Keratinocyte (primary cell): ENCODE data around the gene B9D2. TPM values are rescaled to one million over a fixed set of nuclear protein-coding genes. Genes with fewer than 3 reads are reported as not detected.

ENCODE experiments used
- DNase-seq: peaks from one replicate; pipeline ENCODE4 v3.0.0-alpha.2; 2011; ENCODE audit warnings: low read depth, missing footprints, low spot score
- FAIRE-seq: peaks from 2 replicates; lab custom pipeline; 2011; peaks lifted over from hg19 to GRCh38; lab: Jason Lieb, UNC
- H2AFZ ChIP-seq: 2 replicates; pipeline ENCODE4 v1.6.0; 2012; ENCODE audit warnings: low read length, control low read depth, inconsistent platforms; ENCODE audit not compliant: control insufficient read depth
- H3K27ac ChIP-seq: 2 replicates; pipeline ENCODE4 v1.5.1; 2011; ENCODE audit warnings: low read length; ENCODE audit not compliant: control insufficient read depth, insufficient read depth
- H3K27me3 ChIP-seq: 3 replicates; pipeline ENCODE4 v1.6.0; 2011; ENCODE audit warnings: low read length; ENCODE audit not compliant: control insufficient read depth, insufficient read depth; ENCODE audit errors: extremely low read depth
- H3K36me3 ChIP-seq, 2 experiments: 2 replicates in 1 of 2; 3 replicates in 1 of 2; pipeline ENCODE4 v1.5.1; 2011; ENCODE audit warnings: low read length in 2 of 2, mild to moderate bottlenecking in 1 of 2; ENCODE audit not compliant: control insufficient read depth in 2 of 2, insufficient read depth in 2 of 2; ENCODE audit errors: extremely low read depth in 1 of 2
- H3K4me1 ChIP-seq: 3 replicates; pipeline ENCODE4 v1.5.1; 2011; ENCODE audit warnings: low read length; ENCODE audit not compliant: control insufficient read depth, insufficient read depth; ENCODE audit errors: extremely low read depth
- H3K4me2 ChIP-seq: 3 replicates; pipeline ENCODE4 v1.6.0; 2011; ENCODE audit warnings: low read depth, low read length; ENCODE audit not compliant: control insufficient read depth, insufficient read depth; ENCODE audit errors: extremely low read depth
- H3K4me3 ChIP-seq, 3 experiments: fragments of 200-600 bp in 1 of 3; sonication (generic) in 1 of 3; 2 replicates in 2 of 3; 3 replicates in 1 of 3; pipeline ENCODE4 v1.5.1; 2011 to 2016; ENCODE audit warnings: low read length in 3 of 3, mild to moderate bottlenecking in 3 of 3, control low read depth in 2 of 3, inconsistent platforms in 1 of 3, low read depth in 1 of 3, mixed read lengths in 1 of 3, mixed run types in 1 of 3, moderate library complexity in 1 of 3; ENCODE audit not compliant: control insufficient read depth in 2 of 3, insufficient read depth in 2 of 3; ENCODE audit errors: extremely low read depth in 1 of 3
- H3K79me2 ChIP-seq: 2 replicates; pipeline ENCODE4 v1.6.0; 2012; ENCODE audit warnings: low read length; ENCODE audit not compliant: control insufficient read depth, insufficient read depth
- H3K9ac ChIP-seq: 3 replicates; pipeline ENCODE4 v1.6.0; 2011; ENCODE audit warnings: low read length; ENCODE audit not compliant: control insufficient read depth, insufficient read depth; ENCODE audit errors: extremely low read depth
- H3K9me1 ChIP-seq: 3 replicates; pipeline ENCODE4 v1.6.0; 2011; ENCODE audit warnings: low read length; ENCODE audit not compliant: control insufficient read depth, insufficient read depth; ENCODE audit errors: extremely low read depth
- H3K9me3 ChIP-seq: 2 replicates; pipeline ENCODE4 v1.5.1; 2012; ENCODE audit warnings: low read depth, low read length; ENCODE audit not compliant: control insufficient read depth
- H4K20me1 ChIP-seq: 3 replicates; pipeline ENCODE4 v1.6.0; 2011; ENCODE audit warnings: low read length; ENCODE audit not compliant: control insufficient read depth, insufficient read depth; ENCODE audit errors: extremely low read depth
- CTCF ChIP-seq, 3 experiments: IDR thresholded peaks in 1 of 3; conservative IDR thresholded peaks in 1 of 3; optimal IDR thresholded peaks in 1 of 3; 2 replicates in 2 of 3; 3 replicates in 1 of 3; pipeline versions ENCODE3 to v1.5.1; 2011; ENCODE audit warnings: low read length in 3 of 3, mild to moderate bottlenecking in 3 of 3, moderate library complexity in 2 of 3, control low read depth in 1 of 3, inconsistent platforms in 1 of 3; ENCODE audit not compliant: insufficient read depth in 2 of 3; ENCODE audit errors: extremely low read depth in 1 of 3
- EZH2 ChIP-seq: IDR thresholded peaks from one replicate; pipeline ENCODE4 v1.6.1; 2012; ENCODE audit warnings: inconsistent platforms, mild to moderate bottlenecking, low read length, moderate library complexity
- dilution Hi-C: fragments of 300-500 bp; cut with MboI; formaldehyde crosslinking; loops from one replicate; pipeline ENCODE4 v1.7.0; 2020; ENCODE audit warnings: low sequenced_read_pairs; ENCODE audit not compliant: extremely low pct_ligation_motif_present
- polyA plus RNA-seq, 5 experiments: library from polyadenylated mRNA; depleted of rRNA in 3 of 5; stranded (reverse) in 3 of 5; stranded (forward) in 1 of 5; unstranded in 1 of 5; fragments of >200 nt; gene quantifications; 1 replicate in 1 of 5; 2 replicates in 3 of 5; 3 replicates in 1 of 5; pipeline versions ENCODE4 v1.2.1 to v1.2.3, GENCODE V29; 2011 to 2012; ENCODE audit warnings: missing spikeins in 2 of 5, low read depth in 1 of 5, low replicate concordance in 1 of 5

B9D2 gene
- polyA plus RNA-seq, 1 donor (not counting 4 experiments of a cell fraction or from before 2014, with no cell fraction given) = 2.8 TPM

- Histone ChIP-seq H2AFZ (no peak overlapping the region), H3K36me3 (no peaks in the 10 kb centered on the region), H3K79me2 (peaks cover 26% of the 10 kb centered on the region), H4K20me1 (peaks cover 3% of the 10 kb centered on the region), H3K4me1 (peaks cover 7% of the 10 kb centered on the region), H3K4me3 (no peak overlapping the region), H3K9ac (no peak overlapping the region), H3K27me3 (no peaks in the 10 kb centered on the region), H3K9me3 (no peaks in the 10 kb centered on the region), H3K27ac (no peak overlapping the region), H3K4me2 (no peak overlapping the region), H3K9me1 (no peaks in the 10 kb centered on the region)
- dilution Hi-C loops = no loop called here
- FAIRE-seq = no peak
- TF ChIP-seq CTCF (optimal IDR thresholded peaks at IDR 0.05 in 1 of 3, IDR thresholded peaks at IDR 0.05 in 1 of 3, conservative IDR thresholded peaks at IDR 0.05 in 1 of 3; ENCODE audit: extremely low read depth in 1 of 3, insufficient read depth in 2 of 3, low read length in 3 of 3) = no peak
- TF ChIP-seq EZH2 = no peak
- DNase-seq = no peak
Observed at GRCh38 chr19:41355035-41355434, 8.9 kb downstream of the B9D2 start.

- peaks cover 7% of the 10 kb centered on the region for H3K4me1 ChIP-seq
- no peak for DNase-seq
- H2AFZ ChIP-seq = no peak overlapping the region
- no peak overlapping the region for H3K27ac ChIP-seq
- dilution Hi-C loops = no loop called here
- peak overlapping the region in 1 of 3 experiments; percentile 86 for H3K4me3 ChIP-seq
- no peaks in the 10 kb centered on the region for H3K27me3 ChIP-seq
- FAIRE-seq = no peak
- no peaks in the 10 kb centered on the region for H3K36me3 ChIP-seq
- peaks cover 3% of the 10 kb centered on the region for H4K20me1 ChIP-seq
- H3K9me3 ChIP-seq = no peaks in the 10 kb centered on the region
- H3K9me1 ChIP-seq = no peaks in the 10 kb centered on the region
- H3K79me2 ChIP-seq = peaks cover 31% of the 10 kb centered on the region
- TF ChIP-seq EZH2 (no peak), CTCF (optimal IDR thresholded peaks at IDR 0.05 in 1 of 3, IDR thresholded peaks at IDR 0.05 in 1 of 3, conservative IDR thresholded peaks at IDR 0.05 in 1 of 3; ENCODE audit: extremely low read depth in 1 of 3, insufficient read depth in 2 of 3, low read length in 3 of 3) (no peak)
- H3K9ac ChIP-seq = no peak overlapping the region
- no peak overlapping the region for H3K4me2 ChIP-seq
Observed at GRCh38 chr19:41354343-41354953, 9.5 kb downstream of the B9D2 start.
